ENCODE data around the gene CREB3L2.

Gene CREB3L2

DNA sequence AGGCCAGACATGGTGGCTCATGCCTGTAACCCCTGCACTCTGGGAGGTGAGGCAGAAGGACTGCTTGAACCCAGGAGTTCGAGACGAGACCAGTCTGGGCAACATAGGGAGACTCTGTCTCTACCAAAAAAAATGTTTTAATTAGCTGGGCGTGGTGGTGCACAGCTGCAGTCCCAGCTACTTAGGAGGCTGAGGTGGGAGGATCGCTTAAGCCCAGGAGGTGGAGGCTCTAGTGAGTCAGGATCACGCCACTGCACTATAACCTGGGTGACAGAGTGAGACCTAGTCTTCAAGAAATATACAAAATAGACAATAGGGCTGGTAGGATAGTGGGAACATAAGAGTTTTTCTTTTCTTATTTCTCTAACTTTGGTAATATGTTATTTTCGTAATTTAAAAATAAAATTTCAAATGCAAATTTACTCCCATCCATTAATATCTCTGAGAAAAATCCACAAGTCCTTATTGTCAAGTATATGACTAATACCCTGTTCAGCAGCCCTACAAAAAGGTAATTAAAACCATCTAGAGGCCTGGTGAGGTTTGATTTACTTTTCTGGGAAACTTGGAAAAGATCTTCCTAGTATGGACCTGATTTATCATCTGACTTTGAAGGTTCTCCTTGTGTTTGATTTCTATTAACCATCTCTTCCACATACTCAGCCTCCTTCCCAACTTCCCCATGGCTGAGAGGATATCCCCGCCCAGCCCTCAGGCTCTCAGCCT, 50.0 kb downstream of the CREB3L2 start:
- no peak for DNase-seq (ENCODE audit: low read depth in 2 of 2)

DNA sequence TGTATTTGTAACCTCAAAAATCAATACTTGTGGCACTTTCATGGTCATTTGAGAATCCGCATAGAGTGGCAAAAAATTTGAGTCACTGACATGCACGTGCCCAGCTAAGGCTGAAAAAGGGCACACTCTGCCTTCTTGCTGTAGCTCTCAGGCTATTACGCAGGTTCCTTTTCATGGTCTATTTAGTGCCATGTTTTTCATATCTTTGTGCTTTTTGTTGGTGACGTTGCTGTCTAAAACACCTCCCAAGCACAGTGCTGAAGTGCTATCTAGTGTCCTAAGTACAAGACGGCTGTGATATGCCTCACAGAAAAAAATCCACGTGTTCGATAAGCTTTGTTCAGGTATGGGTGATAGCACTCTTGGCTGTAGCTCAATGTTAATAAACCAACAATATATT, 50.9 kb downstream of the CREB3L2 start:
- no peak for DNase-seq (ENCODE audit: low read depth in 2 of 2)

GRCh38 chr7:137950263-137950621, 51.6 kb downstream of the CREB3L2 start:
- no peak for DNase-seq (ENCODE audit: low read depth in 2 of 2)

- DNase-seq (ENCODE audit: low read depth in 2 of 2) = no peak
Observed at GRCh38 chr7:137949416-137950262, 52.2 kb downstream of the CREB3L2 start.

DNA sequence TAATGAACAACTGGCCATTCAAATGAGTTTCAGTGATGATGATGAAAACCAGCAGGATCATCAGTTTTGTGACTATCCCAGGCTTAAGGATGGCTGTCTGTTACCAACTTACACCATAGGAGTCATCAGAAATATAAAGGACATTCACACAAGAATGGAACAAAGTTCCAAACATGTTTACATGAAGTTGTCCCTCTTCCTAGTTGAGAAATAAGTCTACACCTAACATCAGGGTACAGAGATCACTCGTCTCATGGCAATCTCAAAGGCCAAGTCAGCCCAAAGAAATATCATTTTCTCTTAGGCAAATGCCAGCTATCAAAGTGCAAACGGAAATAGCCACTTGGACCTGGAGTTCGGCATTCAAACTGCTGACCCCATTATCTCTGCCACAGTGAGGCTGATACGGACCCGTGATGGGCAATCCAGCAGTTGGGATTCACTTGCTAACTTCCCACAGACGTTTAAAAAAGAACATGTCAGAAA, 53.0 kb downstream of the CREB3L2 start:
- DNase-seq (ENCODE audit: low read depth in 2 of 2) = no peak

- DNase-seq (ENCODE audit: low read depth in 2 of 2) = no peak
Observed at GRCh38 chr7:137948083-137948844, 53.6 kb downstream of the CREB3L2 start.

DNA sequence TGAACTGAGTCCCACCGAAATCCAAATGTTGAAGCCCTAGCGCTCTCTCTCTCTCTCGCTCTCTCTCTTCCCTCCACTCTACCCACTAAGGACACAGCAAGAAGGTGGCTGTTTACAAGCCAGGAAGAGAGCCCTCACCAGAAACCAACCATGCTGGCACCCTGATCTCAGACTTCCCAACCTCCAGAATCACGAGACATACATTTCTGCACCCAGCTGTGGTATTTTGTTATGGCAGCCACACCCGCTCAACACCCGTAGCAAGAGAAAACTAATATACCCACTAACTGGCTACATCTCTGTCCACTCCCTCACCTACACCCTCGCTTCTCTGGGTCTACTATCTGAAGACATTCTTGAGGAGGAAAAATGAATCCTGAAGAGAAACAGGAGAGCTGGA, 54.8 kb downstream of the CREB3L2 start:
- no peak for DNase-seq (ENCODE audit: low read depth in 2 of 2)

DNA sequence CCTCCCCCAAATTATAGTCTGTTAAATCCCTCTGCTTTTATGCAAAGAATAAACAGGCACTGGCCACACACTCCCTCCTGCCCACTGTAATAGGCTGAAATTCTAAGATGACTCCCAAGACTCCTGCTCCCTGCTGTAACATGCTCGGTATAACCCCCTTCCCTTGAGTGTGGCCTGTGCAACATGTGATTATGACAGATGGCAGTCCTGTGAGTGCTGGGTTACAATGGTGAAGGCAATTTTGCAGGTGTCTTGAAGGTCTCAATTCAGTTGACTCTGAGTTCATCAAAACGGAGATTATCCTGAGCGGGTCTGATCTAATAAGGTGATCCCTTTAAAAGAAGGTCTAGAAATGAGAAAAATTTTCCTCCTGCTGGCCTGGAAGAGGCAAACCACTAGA, 55.9 kb downstream of the CREB3L2 start:
- no peak for DNase-seq (ENCODE audit: low read depth in 2 of 2)

- DNase-seq (ENCODE audit: low read depth in 2 of 2) = no peak
Observed at GRCh38 chr7:137944168-137944567, 57.7 kb downstream of the CREB3L2 start.

GRCh38 chr7:137943132-137943551, 58.7 kb downstream of the CREB3L2 start:
- DNase-seq (ENCODE audit: low read depth in 2 of 2) = no peak

DNA sequence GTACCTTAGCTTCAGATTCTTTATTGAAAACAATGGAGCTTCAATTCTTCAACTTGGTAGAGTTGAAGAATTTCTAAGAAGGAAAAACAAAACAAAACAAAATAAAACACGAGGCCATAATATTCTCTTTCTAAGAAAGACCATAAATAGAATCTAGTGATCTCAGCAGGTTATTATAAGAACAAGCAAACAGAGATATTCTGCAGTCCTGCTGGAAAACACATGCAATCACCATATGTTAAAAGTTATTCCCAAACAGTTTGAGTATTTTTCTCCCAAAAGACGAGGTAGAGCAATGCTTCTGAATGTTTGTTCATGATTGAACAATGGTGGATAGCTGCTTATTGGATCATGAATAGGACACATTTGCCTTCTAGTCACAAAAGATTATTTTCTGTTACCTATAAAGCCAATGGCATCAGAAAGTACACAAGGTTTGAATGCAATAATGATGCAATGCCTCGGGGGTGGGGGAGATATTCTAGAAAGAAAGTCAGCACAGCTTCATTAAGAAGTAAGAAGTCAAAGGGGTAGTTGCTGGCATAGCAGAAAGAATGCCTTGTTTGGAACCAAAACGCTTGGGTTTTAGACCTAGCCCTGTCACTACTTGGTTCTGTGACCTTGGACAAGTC, 59.3 kb downstream of the CREB3L2 start:
- DNase-seq (ENCODE audit: low read depth in 2 of 2) = no peak

- DNase-seq (ENCODE audit: low read depth in 2 of 2) = no peak
Observed at GRCh38 chr7:137940656-137941518, 61.0 kb downstream of the CREB3L2 start.

- no peak for DNase-seq (ENCODE audit: low read depth in 2 of 2)
Observed at GRCh38 chr7:137940218-137940617, 61.7 kb downstream of the CREB3L2 start.

- no peak for DNase-seq (ENCODE audit: low read depth in 2 of 2)
Observed at GRCh38 chr7:137937202-137937560, 64.7 kb downstream of the CREB3L2 start.

- DNase-seq (ENCODE audit: low read depth in 2 of 2) = no peak
Observed at GRCh38 chr7:137936509-137937201, 65.2 kb downstream of the CREB3L2 start.

GRCh38 chr7:137935884-137936508, 65.9 kb downstream of the CREB3L2 start:
- DNase-seq (ENCODE audit: low read depth in 2 of 2) = no peak

GRCh38 chr7:137934941-137935883, 66.7 kb downstream of the CREB3L2 start:
- DNase-seq (ENCODE audit: low read depth in 2 of 2) = no peak

DNA sequence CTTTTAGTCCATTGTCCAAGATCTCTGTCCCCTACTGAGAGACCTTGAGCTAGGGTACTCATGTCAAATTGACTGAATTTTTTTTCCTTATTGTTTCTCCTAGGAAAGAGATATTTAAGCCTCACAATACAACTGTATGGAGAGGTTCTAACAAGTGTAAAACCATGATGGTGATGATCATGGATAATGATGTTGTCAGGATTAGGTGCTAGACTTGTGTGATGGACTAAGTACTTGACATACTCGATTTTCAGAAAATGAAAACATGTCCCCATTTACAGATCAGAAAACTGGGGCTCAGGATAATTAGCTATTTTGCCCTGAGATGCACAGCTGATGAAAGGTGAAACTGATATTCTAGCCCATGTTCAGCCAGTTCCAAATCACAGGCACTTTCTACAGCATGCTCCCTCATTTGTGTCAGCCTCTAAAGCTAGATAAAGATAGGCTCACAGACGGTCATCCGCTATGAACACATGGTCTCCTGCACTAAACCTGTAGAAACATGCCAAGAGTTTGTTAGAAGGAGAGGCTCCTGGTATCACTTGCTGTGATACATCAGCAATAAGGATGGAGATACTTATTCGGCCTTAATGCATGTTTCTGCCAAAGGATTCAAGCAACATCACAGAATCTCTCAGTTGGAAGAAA, 67.6 kb downstream of the CREB3L2 start:
- no peak for DNase-seq (ENCODE audit: low read depth in 2 of 2)

Data from stimulated activated CD4-positive, alpha-beta T cell treated with anti-CD3 and anti-CD28 coated beads, Interleukin-1b, Interleukin-23, amount 100 ng/mL, for 1 hour (primary cell).